GM18870 (cell line): ENCODE data around the gene LRRC56.
"Not testable (repeated sequence)": the region's sequence is repeated elsewhere in the genome, so short reads cannot be mapped to it uniquely, and the experiment has no call there.

Experiments used
- ATAC-seq: cut with Tn5 transposase; IDR thresholded peaks from one replicate; pipeline ENCODE4 v1.9.1; 2021; ENCODE audit warnings: moderate library complexity; ENCODE audit not compliant: unreplicated experiment

Gene LRRC56

DNA sequence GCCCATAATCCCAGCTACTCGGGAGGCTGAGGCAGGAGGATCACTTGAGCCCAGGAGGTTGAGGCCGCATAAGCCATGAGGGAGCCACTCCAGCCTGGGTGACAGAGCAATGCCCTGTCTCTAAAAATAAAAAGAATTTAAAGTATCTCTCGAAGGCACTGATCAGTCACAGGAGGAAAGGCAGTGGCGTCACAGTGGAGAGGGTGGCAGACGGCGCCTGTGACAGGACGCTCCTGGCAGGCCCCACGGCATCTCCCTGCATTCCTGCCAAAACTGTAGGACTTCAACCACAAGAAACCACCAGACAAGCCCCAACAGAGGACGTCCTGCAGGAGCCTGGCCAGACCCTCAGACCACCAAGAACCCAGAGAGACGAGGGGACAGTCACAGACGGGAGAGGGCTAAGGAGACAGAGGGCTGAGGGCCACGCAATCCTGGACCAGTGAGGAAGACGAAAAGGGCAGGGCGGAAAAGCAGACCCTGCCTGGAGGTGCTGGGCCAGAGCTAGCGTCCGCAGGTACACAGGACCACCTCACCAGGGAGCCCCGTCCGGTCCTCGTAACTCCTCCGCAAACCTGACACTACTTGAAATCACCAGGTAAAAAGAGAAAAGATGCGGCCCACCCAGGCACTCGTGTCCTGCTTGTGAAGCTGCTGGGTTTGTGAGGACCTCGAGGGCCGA, 36.2 kb upstream of the LRRC56 start:
- ATAC-seq: no peak

DNA sequence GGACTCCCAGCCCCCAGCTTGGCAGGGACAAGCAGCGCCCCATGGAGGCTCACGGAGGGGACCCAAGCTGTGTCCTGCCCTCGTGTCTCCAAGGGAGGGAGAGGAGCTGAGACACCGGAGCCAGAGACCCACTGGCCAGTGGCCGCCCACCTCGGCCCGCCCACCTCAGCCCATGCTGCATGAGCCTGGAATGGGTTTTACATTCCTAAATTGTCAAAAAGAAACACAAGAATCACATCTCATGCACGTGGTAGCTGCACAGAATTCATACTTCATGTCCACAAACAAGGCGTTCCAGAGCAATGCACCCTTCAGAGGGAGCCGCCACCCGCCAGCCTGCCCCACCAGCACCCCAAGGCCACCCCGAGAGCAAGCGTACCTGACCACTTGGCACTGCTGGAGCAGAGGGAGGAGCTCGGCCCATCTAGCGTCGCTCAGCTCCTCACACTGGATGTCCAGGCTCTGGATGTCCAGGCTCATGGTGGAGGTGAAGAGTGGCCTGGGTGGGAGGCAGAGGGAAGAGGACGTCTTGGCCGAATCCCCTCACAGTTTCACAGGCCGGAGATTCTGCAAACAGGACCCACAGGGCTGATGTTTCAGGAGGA, 35.5 kb upstream of the LRRC56 start:
- no peak for ATAC-seq

- no peak for ATAC-seq
These were observed 34.8 kb upstream of the LRRC56 start for GRCh38 chr11:502288-503178.

DNA sequence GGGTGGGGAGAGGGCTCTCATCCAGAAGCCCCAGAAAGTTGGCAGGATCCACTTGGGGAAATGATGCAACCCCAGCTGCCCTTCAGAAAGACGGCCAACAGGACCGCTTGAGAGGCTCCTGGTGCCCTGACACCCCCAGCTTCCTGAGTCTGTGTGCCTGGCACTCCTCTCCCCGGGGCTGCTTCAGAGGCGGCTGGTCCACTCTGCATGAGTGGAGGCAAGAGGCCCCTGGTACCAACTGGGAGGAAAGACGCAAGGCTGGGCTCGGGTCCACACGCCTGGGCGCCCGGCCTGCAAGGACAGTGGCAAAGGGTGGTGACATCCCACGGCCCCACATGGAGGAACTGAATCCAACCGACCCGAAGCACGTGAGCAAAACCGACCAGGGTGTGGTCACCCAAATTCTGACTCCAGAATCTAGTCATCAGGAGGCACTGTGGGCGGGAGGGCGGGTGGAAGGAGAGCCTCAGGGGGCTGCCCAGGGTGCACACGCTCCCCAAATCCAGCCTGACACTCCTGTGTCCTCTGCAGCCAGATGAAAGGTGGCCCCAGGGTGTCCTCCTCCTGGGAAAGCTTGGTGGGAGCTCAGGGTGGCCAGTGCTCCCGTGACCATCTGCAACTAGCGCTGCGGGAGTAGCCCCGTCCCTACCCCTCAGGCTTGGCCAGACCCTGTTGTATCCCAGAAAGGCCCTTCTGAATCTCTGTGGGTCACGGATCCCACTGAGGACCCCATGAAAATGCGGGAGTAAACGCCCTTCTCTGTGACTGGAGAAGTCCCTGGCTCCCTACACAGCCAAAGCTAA, 33.9 kb upstream of the LRRC56 start:
- ATAC-seq: no peak

GRCh38 chr11:504053-504993, 33.0 kb upstream of the LRRC56 start:
- ATAC-seq: no peak

DNA sequence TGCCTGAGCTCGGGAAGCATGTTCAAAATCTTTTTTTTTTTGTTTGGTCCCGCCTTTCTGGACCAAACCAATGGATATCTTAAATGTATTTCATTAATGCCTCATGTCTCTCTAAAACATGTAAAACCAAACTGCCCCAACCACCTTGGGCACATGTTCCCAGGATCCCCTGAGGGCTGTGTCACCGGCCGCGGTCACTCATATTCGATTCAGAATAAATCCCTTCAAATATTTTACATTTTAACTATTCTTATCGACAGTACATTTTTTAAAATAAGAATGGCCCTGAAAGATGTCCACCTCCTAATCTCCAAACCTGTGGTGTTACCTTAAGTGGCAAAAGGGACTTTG, 32.4 kb upstream of the LRRC56 start:
- ATAC-seq: no peak

- peak; percentile 50 for ATAC-seq
These were observed 30.9 kb upstream of the LRRC56 start for GRCh38 chr11:506238-506994.

DNA sequence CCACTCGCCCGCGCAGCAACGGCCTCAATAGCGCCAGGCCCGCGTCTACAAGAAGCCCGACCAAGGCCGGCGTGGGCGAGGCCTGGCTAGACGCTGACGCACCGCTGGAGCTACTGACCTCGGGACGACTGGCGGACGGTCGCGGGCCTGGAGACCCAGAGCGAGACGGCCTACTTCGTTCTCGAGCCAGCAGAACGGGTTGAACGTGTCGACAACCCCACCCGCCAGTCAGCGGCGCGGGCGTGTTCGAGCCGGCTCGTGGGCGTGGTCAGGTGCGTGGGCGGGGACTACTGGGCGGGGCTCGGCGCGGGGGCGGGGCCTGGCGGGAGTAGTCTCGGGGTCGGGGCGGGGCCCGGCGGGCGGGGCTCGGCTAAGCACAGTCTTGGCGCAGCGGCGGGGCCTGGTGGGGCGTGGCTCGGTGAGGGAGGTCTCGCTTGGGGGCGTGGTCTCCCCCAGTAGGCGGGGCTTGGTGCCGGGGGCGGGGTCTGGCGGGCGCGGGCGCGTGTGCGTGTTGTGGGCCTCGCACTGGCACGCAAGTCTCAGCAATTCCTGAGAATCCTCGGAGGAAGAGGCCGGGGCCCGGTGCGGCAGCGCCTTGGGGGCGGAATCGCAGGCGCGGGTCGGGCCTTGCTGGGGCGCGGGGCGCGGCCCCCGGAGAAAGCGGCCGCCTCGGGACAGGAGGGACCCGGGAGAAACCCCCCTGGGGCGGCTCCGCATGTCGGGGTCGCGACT, 30.2 kb upstream of the LRRC56 start, which contains the start of gene RNH1:
RNH1 (minus strand) TSS at position 248 of the 732 bp plus-strand sequence. CDS start 5,080 bp downstream, outside the sequence.
- ATAC-seq: peak; percentile 30

DNA sequence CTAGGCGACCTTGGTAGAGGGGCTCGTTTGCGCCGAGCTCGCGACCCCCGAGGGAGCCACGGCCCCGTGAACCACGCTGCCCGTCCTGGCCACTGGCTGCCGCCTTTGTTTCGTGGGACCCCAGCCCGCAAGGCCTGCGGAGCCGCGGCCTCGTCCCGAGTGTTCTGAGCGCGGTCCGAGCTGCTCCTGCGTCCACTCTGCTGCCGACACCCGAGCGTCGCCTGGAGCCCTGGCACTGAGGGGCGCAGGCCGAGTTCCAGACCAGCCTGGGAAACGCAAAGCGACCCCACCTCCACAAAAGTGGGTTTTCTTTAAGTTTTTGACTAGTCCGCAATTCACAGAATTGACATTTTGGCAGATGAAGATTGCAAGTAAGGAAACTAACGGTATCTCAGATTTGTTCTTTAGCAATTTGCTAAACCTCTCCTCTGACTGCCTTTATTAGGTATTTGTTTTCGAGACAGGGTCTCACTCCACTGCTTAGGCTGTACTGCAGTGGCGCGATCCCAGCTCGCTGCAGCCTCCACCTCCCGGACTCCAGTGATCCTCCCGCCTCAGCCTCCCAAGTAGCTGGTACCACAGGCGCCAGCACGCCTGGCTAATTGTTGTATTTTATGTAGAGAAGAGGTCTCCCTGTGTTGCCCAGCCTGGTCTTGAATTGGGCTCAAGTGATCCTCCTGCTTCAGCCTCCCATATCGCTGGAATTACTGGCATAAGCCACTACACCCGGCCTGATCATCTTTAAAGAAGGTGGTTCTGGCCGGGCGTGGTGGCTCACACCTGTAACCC, 29.4 kb upstream of the LRRC56 start:
- ATAC-seq: no peak

DNA sequence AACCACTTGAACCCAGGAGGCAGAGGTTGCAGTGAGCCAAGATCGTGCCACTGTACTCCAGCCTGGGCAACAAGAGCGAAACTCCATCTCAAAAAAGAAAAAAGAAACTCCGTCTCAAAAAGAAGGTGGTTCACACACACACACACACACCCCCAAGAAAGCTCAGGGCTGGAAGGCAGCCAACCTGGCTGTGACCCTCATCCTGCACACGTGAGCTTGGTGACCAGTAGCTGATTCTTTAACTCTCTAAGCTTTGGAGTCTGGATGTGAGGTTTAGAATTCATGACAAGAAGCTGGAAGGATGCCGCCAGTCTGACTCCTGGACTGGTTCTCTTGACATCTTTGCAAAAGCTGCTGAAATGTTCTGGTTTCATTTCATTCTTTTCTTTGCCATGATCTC, 28.4 kb upstream of the LRRC56 start:
- ATAC-seq: no peak

GRCh38 chr11:512761-513595, 24.3 kb upstream of the LRRC56 start:
- no peak for ATAC-seq

GRCh38 chr11:514606-515005, 22.7 kb upstream of the LRRC56 start:
- no peak for ATAC-seq

GRCh38 chr11:515131-515530, 22.2 kb upstream of the LRRC56 start:
- ATAC-seq: no peak

- no peak for ATAC-seq
These were observed 20.9 kb upstream of the LRRC56 start for GRCh38 chr11:516400-516799.

DNA sequence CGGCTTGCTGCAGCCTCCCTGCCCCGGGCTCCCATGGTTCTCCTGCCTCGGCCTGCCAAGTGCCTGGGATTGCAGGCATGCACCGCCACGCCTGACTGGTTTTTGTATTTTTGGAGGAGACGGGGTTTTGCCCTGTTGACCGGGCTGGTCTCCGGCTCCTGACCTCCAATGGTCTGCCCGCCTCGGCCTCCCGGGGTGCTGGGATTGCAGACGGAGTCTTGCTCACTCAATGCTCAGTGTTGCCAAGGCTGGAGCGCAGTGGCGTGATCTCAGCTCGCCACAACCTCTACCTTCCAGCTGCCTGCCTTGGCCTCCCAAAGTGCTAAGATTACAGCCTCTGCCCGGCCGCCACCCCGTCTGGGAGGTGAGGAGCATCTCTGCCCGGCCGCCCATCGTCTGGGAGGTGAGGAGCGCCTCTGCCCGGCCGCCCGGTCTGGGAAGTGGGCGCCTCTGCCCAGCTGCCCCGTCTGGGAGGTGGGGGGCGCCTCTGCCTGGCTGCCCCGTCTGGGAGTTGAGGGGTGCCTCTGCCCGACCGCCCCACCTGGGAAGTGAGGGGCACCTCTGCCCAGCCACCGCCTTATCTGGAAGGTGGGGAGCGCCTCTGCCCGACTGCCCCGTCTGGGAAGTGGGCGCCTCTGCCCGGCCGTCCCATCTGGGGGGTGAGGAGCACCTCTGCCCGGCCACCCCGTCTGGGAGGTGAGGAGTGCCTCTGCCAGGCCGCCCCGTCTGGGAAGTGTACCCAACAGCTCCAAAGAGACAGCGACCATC, 20.2 kb upstream of the LRRC56 start:
- not testable (repeated sequence) for ATAC-seq
